NCI-H146 treated with DMSO at 0.1 percent for 48 hours (cell line): ENCODE results near the gene GOLGA8R.
"Not testable (repeated sequence)": the region's sequence is repeated elsewhere in the genome, so short reads cannot be mapped to it uniquely, and the experiment has no call there.

ENCODE experiments used
- DNase-seq: peaks from one replicate; lab custom pipeline; 2025; ENCODE audit not compliant: unreplicated experiment; lab: John Stamatoyannopoulos, UW

GOLGA8R gene, protein sequence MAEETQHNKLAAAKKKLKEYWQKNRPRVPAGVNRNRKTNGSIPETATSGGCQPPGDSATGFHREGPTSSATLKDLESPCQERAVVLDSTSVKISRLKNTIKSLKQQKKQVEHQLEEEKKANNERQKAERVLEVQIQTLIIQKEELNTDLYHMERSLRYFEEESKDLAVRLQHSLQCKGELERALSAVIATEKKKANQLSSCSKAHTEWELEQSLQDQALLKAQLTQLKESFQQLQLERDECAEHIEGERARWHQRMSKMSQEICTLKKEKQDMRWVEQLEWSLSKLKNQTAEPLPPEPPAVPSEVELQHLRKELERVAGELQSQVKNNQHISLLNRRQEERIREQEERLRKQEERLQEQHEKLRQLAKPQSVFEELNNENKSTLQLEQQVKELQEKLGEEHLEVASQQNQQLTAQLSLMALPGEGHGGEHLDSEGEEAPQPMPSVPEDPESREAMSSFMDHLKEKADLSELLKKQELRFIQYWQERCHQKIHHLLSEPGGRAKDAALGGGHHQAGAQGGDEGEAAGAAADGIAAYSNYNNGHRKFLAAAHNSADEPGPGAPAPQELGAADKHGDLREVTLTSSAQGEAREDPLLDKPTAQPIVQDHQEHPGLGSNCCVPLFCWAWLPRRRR

DNA sequence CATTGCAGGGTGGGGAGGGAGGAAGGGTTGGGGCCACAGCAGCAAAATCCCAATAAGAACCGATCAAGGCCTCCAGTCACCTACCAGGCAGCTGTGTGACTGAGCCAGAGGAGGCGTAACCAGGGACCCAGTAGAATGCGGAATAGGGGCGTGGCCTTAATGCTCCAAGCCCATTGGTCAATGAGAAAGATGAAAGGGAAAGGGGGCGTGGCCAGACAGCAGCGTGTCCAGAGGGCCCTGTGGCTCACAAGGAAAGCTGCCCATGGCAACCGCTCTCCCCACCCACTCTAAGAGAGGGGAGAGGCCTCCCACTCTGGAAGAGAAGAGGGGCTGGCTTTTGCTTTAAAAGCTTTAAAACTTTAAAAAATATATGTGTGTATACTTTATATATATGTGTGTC, at the start of gene GOLGA8R:
Gene GOLGA8R, minus strand, starts transcription at position 101 of the 400 bp plus-strand sequence. Its CDS starts 98 bp downstream, at position 3.
- not testable (repeated sequence) for DNase-seq

DNA sequence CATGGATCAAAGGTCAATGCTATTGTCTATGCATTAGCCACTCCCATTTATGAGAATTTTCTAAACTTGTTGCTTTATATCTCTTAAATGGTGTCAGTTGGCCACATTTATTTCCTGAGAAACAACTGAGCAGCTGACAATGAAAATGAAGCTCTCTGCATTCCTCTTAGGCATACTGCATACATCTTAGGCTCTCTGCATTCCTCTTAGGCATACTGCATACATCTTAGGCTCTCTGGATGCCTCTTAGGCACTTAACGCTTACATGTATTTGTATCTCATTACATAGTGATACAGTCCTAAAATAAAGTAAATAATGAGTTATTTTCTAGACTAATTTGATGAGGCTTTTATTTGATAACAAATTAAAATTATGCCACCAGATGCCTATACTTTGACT, 49.8 kb upstream of the GOLGA8R start:
- DNase-seq: not testable (repeated sequence)

DNA sequence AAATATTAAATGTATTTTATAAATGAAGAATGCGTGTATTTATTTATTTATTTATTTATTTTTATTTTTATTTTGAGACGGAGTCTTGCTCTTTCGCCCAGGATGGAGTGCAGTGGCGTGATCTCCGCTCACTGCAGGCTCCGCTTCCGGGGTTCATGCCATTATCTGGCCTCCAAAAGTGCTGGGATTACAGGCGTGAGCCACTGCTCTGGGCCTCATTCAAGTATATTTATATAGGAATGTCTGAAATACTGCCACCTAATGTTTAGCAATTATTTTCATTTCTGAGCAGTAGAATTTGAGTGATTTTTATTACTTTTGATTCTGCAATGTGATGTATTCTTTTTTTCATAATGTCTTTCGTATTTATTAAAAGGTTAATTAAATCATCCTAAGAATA, 48.1 kb upstream of the GOLGA8R start:
- not testable (repeated sequence) for DNase-seq

DNA sequence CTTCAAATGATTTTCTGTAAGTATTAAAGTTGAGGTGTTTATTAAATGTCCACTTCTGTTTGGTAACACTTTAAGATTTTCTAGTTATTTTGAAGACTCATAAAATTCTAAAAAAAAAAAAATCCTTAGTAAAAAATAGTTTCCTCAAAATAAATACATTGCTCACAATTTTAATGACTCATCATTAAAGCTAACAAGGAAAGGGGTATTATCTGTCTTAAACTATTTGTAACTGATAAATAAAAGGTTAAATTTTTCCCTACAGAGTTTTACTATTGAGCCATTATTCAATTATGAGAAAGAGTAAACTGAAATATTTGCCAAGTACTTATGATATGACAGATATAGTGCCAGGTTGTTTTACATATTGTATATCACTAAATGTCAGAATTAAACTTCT, 38.6 kb upstream of the GOLGA8R start:
- not testable (repeated sequence) for DNase-seq

DNA sequence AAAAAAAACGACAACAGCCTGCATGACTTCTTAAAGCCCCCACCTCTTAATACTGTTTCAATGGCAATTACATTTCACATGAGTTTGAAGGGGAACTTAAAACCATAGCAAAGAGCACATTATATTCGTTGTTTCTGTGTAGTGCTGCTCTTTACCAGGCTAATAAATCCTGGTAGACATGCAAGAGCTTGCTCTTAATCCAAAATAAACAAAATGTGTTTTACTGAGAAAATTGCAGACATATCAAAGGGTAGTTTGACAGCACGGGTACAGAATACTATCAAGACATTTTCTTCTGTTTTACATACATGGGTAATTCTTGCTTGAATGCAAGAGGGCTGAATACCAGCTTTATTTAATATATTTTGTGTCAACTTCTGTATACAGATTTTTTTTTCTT, 24.3 kb upstream of the GOLGA8R start:
- DNase-seq: not testable (repeated sequence)

DNA sequence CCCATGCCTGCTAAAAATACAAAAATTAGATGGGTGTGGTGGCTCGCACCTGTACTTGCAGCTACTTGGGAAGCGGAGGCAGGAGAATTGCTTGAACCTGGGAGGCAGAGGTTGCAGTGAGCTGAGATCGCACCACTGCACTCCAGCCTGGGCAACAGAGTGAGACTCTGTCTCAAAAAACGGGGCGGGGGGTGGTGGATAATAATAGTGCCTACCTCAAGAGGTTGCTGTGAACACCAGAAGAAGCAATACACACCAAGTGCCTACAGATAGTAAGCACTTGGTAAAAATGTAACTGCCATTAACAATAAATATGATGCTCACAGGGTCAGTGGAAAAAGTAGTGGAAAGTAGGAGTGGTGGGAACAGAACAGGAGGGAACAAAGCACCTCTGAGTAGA, 21.8 kb upstream of the GOLGA8R start:
- DNase-seq: not testable (repeated sequence)

DNA sequence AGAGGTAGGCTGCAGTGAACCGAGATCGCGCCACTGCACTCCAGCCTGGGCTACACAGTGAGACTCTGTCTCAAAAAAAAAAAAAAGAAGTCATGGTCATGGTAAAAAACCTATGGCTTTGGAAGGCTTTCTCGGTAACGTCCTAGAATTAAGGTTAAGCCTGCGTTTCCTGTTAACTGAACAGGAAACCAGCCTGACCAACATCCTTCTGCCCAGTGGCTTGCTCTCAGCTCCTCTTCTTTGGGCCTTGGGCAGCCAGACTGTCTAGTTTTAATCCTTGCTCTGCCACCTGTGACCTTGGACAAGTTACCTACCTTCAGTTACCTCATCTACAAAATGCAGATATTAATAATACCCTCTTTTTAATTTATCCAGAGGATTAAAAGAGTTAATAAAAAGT, 6.7 kb upstream of the GOLGA8R start:
- not testable (repeated sequence) for DNase-seq

DNA sequence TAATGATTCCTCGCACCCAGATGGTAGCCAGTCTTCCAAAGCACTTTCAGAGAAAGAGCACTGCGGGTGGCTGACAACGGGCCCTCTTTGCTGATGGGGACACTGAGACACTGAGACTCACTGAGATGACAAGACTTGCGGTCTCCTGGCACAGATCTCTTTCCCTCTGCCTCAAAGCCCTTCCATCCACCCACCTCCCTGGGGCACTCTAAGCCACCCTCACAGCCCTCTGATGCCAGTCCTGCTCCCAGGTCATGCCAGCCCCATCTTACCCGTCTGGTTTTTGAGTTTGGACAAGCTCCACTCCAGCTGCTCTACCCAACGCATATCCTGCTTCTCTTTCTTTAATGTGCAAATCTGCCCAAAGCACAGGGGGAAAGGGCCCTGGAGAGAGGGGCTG, 6.4 kb downstream of the GOLGA8R start:
- not testable (repeated sequence) for DNase-seq

DNA sequence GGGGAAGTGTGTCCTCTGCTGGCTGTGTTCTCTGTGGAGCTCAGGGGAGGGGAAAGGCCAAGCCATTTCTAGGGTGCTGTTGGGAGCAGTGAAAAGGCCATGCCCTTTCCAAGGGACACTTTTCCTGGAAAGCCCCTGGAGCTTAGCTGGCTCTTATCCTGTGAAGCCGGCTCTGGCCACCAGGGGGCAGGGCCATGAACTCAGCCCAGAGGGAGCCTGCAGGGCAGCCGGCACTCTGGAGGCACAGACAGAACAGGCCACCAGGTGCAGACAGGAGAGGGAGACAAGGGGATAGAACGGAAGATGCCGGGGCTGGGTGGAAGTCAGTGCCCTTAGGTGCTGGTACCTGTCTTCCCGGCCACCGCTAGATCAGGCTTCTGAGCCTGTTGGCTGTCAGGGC, 15.1 kb downstream of the GOLGA8R start:
- DNase-seq: not testable (repeated sequence)

DNA sequence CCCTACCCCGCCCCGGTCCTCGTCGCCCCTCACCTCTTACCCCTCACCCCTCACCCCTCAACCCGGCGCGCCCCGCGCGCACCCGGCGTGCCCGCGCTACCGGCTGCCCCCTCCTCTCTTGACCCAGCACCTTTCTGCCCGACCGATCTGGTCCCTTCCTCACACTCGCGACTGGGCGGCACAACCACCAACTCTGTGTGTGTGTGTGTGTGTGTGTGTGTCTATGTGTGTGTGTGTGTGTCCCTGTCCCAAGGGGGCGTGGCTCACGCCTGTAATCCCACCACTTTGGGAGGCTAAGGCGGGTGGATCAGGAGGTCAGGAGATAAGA, 20.4 kb downstream of the GOLGA8R start:
- not testable (repeated sequence) for DNase-seq

DNA sequence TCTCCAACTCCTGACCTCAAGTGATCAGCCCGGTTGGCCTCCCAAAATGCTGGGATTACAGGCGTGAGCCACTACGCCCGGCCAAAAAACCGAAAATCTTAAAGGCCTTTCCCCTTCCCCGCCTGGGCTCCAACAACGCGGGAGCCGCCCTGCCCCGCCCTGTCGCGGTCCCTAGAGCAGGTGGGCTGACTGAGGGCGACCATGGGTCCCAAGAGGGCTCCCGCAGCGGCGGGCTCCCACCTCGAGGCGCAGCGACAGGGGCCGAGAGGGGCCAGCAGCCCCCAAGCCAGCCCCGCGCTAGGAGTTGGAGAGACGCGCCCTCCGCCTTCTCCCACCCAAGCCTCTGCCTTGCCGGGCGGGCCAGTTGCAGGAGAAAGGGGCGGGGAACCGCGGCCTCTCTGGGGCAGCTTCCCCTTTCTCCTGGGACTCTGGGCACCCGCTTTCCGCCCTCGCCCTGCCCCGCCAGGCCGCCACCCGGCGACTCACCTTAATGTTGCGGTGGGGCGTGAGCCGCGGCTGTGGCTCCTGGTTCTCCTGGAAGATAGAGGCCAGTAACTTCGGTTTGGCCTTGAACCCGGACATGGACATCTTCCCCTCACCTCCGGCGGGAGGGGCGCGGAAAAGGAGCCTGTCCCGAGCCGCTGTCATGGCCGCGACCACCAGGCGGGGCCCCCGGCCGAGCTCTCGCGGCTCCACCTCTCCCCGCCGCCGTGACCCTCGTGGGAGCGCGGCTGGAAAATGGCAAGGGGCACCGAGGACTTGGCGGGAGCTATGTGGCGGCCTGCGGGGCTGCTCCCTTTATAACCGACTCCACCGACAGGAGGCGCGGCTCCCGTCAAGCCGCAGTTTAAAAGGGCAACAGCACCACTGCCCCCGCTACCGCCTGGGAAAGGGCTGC, 21.0 kb downstream of the GOLGA8R start, which contains the start of gene CHRFAM7A:
Gene CHRFAM7A, minus strand, starts transcription at position 775 of the 898 bp plus-strand sequence. CDS start 10,189 bp downstream, outside the sequence.
- DNase-seq: not testable (repeated sequence)

DNA sequence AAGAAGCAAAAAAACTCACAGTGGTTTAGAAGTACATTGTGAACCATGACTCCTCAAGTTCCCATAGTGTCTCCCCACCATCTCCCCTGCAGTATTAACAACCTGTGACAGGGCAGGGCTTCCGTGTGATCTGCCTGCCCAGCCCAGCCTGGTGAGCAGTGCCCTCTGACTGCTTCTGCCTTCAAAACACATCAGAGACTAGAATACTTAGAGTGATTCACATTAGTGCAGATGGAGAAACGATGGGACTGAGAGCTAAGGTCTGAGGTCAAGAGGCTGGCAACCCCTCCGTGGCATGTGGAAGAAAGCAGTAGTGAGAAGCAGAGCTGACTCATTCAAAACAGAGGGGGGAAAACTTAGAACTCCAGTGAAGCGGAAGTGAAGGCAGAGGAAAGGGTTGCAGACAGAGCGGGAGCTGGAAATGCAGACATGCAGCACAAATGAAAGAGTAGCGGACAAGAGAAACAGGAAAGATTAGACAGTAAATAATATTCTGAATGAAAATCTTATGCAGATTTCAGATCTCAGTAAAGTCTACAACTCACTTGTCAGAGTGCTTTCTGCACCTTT, 27.7 kb downstream of the GOLGA8R start:
- DNase-seq: not testable (repeated sequence)

DNA sequence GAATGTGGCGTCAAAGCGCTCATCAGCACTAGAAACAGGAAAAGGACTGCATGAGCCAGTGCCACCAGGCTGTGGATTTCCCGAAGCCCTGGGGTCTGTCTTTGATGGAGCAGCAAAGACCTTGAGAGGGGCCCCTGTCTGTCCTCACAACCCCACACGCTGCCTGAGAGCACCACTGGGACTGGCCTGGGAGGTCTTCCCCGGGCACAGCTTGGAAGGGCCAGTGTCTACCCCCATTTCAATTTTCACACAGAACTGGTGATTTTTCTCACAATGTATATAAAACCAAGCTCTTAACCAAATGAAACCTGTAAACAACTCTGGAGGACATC, 37.0 kb downstream of the GOLGA8R start:
- DNase-seq: not testable (repeated sequence)

DNA sequence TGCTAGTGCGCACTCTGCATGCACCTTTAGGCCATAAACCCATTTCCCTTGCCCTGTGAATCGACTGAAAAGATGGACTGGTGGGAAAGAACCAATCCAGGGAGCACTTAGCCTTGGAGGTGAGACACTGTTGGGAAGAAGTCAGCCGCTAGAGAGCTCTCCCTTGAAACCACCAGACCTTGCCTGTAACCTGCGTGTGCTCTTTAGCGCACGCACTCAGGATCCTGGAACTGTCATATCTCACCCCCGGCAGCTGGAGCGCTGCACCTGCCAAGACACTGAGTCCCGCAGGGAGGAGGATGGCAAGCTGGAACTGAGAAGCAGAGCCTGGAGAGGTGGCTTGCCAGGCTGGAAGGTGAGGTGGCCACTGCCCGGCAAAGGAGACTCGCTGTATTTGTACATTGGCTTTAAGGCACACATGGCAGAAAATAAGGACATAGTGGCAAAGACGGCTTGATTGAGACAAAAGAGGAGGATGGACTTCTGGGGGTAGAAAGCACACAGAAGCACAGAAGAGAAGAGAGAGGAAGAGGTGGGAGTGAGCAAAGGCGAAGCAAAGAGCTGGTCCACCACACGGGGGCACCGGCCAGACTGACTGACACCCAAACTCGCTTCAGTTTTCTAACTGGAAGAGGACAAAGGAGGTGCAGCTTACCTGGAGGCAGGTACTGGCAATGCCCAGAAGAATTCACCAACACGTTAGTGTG, 37.5 kb downstream of the GOLGA8R start:
- DNase-seq: not testable (repeated sequence)

DNA sequence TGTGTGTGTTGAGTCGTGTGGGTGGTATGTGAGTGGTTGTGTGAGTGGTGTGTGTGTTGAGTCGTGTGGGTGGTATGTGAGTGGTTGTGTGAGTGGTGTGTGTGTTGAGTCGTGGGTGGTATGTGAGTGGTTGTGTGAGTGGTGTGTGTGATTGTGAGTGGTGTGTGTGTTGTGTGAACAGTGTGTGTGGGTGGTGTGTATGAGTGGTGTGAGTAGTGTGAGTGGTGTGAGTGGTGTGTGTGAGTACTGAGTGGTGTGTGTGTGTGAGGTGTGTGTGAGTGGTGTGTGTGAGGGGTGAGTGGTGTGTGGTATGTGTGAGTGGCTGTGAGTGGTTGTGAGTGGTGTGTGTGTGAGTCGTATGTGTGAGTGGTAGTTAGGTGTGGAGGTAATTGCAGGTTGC, 38.2 kb downstream of the GOLGA8R start:
- not testable (repeated sequence) for DNase-seq

DNA sequence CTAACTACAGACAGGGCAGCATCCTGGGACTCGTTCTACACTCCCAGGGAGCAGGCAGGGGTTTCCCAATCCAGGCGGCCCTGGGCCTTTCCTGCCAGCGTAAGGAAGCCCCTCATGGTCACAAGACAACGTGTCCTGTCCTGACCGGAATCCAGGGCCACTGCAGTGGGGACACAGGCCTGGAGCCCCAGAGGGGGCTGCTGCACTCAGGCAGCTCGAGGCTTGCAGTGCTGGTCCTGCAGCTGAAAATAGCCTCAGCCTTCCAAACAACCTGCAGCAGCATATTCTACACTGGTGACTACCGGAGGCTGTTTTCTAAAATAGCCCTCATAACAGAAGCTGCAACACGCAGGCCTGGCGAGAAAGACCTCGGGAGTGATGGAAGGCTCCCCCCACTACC, 39.2 kb downstream of the GOLGA8R start:
- DNase-seq: not testable (repeated sequence)

DNA sequence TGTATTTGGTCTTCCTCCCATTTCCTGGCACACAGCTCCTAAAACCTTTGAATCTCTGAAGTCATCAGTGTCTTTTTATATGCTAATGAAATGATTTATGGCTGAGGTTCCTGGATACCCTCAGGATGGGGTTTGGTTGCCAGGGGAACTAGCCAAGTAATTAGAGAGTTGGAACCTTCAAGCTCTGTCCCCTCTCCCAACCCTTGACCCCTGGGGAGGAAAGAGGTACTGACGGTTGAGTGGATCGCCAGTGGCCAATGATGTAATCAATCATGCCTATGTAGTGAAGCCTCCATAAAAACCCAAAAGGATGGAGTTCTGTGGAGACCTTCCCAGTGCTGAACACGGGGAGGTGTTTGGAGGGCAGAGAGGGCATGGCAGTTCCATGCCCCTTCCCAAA, 45.8 kb downstream of the GOLGA8R start:
- not testable (repeated sequence) for DNase-seq

DNA sequence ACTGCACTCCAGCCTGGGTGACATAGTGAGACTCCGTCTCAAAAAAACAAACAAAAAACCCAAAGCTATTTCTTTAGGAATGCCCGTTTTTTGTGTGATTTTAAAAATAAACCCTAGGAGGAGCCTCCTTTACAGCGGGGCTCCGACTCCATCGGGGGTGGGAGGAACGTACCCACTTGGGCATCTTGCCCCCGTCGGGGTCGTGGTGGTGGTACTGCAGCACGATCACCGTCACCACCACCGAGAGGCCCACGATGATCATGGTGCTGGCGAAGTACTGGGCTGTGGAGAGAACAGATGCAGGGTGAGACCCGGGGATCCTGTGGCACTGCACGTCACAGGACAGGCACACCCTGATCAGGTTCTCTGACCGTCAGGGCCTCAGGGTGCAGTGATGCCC, 46.8 kb downstream of the GOLGA8R start:
- not testable (repeated sequence) for DNase-seq

DNA sequence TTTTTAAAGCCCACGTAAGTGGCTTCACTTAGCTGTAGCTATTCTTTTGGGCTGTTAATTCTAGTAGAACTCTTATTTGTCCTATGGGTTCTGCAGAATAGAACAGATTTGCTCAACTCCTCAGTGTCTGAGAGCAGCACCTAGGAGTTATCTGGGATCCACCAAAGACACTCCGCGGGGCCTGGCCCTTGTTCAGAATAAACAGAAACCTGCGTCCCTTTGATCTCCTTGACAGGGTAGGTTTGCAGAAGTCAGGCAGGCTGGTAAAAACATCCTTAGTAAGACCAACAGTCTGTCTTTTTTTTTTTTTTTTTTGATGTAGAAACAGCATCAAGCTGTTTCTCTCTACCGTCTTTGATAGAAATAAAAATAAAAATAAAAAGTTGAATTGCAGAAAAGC, 52.7 kb downstream of the GOLGA8R start:
- not testable (repeated sequence) for DNase-seq

DNA sequence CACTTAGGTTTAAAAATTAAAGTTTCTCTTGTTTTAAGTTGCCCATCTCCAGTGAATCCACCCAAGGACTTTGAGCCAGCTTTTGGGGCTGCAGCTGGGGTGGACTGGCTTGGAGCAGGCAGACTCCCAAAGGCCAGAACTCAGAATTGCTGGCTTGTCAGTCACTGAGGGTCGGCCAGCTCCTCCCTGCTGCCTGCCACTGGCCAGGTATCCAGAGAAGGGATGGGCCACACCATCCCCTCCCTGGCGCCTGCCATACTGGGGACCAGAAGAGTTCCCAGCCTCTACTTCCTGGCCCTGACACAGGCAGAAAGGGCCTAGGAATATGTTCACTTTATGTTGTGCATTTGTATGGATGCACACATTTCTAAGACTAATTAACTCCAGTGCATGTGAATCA, 53.1 kb downstream of the GOLGA8R start:
- not testable (repeated sequence) for DNase-seq
